TTC549 (cell line): Measurements from ENCODE around the gene KCNG1.

Source experiments
- FAIRE-seq: peaks from 2 replicates; lab custom pipeline; 2012; peaks lifted over from hg19 to GRCh38; lab: Jason Lieb, UNC

KCNG1 gene

GRCh38 chr20:51036226-51036625 is 13.3 kb upstream of the KCNG1 start:
- no peak for FAIRE-seq

- no peak for FAIRE-seq
These were observed 12.2 kb upstream of the KCNG1 start for GRCh38 chr20:51034988-51035656.

GRCh38 chr20:51034476-51034875 is 11.6 kb upstream of the KCNG1 start:
- no peak for FAIRE-seq

DNA sequence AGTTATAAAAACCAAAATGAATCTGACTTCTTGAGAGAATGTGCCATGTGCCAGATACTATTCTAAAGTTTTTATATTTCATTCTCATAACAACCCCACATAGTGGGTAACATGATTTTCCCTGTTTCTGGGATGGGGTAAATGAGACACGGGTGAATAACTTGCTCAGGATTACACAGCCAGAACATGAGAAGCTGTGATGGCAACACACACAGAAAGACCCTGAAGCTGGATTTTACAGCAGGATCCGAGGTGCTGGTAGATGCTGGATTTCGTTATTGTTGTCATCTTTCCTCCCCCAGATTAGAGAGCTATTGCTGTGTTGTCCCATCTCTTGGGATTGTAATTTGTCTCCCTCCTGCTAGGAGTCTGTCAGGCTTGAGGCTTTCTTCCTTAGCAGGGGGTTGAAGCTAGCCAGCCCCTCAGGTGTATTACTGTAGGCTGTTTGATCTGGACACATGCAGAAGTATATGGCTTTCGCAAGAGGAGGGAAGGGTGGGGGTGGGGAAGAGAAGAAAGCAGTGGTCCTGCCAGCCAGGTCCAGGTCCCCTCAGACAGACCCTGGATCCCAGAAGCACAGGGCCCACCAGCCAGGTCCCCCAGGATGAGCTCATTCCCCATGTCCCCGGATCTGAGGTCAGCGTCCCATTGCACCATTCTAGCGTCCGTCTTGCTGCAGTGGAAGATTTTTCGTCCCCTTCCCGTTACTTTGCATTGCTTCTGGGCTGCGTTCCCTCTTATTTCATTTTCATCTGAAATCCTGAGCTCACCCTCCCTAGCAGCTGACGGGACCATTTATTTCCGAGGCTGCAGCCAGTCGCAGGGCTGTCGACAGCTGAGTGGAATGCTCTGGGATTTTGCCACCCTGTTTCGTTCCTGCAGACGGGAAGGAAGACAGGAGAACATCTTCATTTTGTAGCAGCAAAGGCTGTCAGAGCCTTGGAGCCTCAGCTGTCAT is 7.3 kb upstream of the KCNG1 start:
- no peak for FAIRE-seq

DNA sequence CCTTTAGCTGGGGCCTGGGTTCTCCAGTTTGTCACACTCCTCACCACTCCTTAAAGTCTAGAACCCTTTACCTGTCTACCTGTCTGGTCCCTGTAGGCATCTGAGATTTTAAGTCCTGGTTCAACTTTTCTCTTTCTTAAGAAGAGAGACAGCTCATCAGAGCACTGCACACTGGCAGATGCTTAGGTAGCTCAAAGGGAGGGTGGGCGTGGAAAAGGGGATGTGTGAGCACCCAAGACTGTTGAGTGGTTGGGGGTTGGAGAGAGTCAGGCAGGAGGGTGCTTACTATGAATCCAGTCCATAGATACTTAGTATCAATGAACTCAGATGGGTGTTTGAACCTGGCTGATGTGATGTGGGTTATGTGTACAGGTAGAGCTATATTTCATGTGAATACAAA is 6.6 kb upstream of the KCNG1 start:
- FAIRE-seq: no peak

GRCh38 chr20:51028616-51029212 is 5.8 kb upstream of the KCNG1 start:
- no peak for FAIRE-seq

- FAIRE-seq: no peak
These were observed 4.3 kb upstream of the KCNG1 start for GRCh38 chr20:51027035-51027795.

- no peak for FAIRE-seq
These were observed 3.4 kb upstream of the KCNG1 start for GRCh38 chr20:51026269-51026668.

DNA sequence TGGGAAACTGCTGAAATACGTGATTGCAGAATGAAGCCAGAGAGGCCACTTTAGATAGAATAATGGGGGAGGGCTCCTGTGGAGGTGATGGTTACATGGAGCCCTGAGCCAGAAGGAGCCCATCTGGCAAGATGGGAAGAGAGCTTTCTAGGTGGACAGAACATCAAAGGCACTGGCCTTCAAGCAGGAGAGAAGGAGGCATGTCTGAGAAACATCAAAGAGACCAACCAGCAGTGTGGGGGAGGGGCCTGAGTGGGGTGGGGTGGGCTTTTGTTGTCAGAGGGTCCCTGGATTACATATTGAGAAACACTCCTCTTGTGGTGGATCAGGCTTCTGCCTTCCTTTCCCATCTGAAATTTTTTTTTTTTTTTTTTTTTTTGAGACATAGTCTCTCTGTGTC is 1.9 kb upstream of the KCNG1 start:
- no peak for FAIRE-seq

DNA sequence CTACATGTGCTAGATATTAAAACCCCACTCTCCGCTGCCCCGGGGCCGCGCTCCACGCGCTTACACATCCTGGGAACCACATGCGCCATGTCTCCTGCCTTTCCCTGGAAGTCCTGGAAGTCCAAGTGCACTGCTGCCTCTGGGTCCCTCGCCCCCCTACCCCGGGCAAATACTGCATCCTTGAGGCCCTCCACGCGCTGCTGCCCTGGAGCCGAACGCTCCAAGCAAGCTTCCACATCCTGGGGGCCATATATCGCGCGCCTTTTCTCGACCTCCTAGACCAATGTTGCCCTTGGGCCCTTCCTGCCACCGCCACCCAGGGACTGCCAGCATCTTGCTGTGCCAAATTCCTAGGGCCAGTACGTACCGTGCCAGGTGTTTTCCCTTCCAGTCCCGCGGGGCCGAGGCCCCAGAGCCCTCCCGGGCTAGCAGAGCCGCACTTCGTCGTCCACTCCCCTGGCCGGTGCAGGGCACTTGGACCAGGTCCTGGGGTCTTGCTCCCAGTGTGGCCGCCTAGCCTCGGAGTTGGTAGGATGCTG is 779 bp upstream of the KCNG1 start:
- FAIRE-seq: no peak

DNA sequence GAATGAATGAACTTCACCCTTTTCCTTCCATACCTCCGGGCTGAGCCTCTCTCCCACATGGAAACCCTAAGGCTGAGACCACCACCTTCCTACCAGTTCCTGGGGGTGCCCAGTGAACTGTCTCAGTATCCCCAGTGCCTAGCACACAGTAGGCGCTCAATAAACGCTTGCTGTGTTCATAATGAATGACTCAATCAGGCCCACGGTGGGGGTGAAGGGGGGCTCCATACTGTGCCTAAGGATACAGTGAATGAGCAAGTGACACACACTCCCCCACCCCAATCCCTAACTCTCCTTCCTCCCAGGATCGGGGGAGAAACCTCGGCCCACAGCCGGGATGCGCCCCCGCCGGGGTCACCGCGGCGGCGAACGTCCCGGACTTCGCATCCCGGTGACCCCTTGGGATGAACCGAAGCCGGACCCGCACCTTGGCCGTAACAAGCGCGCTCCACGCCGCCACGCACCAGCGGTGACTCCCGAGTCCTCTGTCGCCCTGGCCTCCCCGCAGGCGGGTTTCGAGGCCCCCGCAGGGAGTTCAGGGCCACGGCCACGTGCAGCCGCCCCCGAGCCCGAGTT is 592 bp downstream of the KCNG1 start:
- no peak for FAIRE-seq

- FAIRE-seq: no peak
These were observed 1.6 kb downstream of the KCNG1 start for GRCh38 chr20:51021067-51022025.

GRCh38 chr20:51020657-51021056 is 2.2 kb downstream of the KCNG1 start:
- FAIRE-seq: no peak

DNA sequence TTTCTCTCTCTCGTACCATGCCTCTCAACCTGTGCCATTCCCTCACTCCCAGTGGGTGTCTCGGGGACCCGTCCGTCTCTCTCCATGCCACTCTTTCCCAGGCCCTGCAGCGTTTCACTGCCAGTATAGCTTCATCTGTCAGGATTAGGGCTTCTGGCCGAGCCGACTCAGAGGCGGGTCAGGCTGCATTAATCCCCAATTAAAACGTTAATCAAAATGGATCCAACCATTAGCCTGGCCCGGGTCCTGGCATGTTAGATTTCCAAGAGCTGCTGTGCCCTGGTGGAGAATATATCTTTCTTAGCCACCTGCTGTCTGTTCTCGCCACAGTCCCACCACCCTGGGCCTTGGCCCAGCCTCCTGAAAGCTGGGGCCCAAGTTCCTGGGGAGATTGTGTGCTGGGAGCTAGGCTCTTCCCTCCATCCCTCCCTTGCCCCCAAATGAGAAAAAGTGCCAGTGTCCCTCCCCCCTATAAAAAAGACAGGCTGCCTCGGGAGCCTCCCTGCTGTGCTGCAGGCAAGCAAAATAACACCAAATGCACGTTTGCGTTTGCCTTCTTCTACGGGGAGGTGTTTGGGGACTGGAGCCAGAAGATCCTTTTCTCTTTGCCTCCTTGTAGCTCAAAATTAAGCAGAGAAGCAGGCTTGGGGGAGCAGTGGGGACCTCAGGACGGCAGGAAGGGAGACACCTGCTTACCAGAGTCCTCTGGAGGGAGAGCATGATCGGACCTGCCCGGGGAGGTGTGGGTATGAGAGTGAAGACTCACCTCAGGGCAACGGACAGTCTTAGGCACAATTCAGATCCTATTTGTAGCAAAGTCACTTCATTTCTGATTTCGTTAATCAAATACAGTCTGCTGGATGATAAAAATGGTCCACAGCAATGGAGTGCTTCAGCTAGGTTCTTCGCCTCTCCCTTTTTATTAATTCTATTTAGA is 3.0 kb downstream of the KCNG1 start:
- no peak for FAIRE-seq

GRCh38 chr20:51017251-51017650 is 5.7 kb downstream of the KCNG1 start:
- FAIRE-seq: no peak

- FAIRE-seq: no peak
These were observed 6.4 kb downstream of the KCNG1 start for GRCh38 chr20:51016521-51016920.

GRCh38 chr20:51014797-51015722 is 7.8 kb downstream of the KCNG1 start:
- FAIRE-seq: no peak

DNA sequence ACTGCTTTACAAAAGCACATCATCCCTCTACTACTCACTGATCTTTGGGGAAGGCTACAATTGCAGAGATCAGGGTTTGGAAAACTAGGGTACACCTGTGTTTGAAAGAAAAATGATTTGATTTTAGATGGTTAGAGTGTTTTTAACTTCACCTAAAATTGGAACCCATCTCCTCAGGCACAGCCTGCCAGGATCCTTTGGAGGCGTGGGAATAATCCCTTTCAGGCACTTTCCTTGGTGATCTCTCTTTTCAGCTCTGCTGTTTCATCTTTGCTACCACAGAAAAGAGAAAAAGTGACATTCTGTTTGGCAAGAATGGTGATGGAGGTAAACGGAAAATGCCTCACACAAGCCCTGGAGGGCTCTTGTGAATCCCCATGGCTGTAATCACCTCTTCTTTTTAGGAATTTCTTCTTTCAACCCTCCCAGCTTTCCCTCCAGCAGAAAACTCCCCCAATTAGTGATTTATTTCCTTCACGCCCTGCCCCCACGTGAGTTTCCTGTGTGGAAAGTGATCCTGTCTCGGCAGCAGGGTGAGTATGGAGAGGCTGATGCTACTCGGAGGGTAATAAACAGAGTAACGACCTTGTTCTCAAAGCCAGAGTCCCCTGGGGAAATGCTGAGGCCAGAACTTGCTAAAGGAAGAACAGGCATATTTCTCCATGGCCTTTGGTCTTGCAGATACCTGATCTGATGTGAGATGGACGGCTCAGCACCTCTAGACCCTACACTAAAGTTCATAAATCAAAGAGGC is 9.2 kb downstream of the KCNG1 start:
- FAIRE-seq: no peak
